GM21528 (cell line): Measurements from ENCODE around the gene DBP.
A peak's percentile ranks its signal among the peaks of the same experiment; 100 is the strongest.

Source experiments
- ATAC-seq: cut with Tn5 transposase; IDR thresholded peaks from one replicate; pipeline ENCODE4 v1.9.1; 2021; ENCODE audit warnings: mild to moderate bottlenecking, moderate library complexity; ENCODE audit not compliant: unreplicated experiment, low FRiP score

Gene DBP

DNA sequence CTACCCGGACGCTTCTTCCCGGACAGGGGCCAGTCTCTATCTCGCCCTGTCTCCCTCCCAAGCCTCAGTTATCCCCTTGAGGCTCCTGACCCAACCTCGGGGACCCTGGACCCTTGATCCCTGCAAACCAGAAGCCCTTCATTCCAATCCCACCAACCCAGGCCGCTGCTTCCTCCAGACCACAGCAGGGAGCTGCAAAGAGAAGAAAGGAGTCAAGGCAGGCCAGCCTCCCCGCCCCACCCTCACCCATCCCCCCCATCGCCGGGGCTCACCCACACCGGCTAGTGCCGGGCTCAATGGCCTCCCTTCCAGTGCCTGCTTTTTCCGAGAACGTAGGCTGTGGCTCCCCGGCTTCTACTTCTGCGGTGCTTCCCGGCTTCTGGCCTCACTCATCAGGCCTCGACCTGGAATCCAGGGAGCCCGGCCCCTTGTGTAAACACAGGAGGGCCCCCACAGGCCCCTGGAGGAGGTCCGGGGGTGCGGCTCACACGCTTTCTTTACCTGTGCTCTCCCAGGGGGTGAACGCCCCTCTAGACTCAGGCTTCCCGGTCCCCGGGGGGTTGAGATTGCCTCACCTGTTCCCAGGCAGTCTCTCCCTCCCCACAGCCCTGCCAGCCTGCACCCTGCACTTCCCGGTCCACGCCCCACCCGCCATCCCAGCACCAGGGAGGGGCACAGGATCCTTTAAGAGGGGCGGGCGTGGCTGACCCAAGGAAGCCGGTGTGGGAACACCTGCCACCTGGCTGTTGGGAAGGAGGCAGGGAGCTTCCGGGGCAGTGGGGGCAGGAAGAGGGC is 22.5 kb downstream of the DBP start, which contains the start of gene FAM83E:
Gene FAM83E, minus strand, starts transcription at position 641 of the 795 bp plus-strand sequence. CDS start 1,704 bp downstream, outside the sequence.
- ATAC-seq: no peak

DNA sequence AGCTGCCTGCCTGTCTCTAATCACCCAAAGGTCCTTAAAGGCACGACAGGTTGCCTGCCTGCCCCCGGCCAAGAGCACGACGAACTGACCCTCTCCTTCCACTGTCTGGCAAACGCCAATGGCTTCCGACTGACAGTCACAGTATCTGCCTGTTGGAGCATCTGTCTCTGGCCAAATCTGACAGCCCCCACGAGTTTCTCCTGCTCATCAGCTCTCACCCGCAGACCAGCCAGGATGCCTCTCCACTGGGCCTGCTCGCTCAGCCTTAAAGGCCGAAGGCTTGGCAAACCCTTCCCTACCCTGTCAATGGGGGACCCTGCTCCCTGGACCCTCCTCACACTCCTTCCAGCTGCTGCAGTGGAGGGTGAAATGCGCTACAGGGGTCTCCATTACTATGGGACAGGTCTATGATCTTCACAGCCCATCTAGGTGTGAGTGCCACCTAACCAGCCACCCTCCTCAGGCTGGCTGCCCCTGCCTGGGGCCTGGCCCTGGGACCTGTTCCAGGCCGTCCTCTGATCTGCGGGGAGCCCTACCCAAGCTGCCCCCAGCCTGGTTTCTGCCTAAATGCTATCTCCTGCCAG is 23.2 kb downstream of the DBP start:
- no peak for ATAC-seq

DNA sequence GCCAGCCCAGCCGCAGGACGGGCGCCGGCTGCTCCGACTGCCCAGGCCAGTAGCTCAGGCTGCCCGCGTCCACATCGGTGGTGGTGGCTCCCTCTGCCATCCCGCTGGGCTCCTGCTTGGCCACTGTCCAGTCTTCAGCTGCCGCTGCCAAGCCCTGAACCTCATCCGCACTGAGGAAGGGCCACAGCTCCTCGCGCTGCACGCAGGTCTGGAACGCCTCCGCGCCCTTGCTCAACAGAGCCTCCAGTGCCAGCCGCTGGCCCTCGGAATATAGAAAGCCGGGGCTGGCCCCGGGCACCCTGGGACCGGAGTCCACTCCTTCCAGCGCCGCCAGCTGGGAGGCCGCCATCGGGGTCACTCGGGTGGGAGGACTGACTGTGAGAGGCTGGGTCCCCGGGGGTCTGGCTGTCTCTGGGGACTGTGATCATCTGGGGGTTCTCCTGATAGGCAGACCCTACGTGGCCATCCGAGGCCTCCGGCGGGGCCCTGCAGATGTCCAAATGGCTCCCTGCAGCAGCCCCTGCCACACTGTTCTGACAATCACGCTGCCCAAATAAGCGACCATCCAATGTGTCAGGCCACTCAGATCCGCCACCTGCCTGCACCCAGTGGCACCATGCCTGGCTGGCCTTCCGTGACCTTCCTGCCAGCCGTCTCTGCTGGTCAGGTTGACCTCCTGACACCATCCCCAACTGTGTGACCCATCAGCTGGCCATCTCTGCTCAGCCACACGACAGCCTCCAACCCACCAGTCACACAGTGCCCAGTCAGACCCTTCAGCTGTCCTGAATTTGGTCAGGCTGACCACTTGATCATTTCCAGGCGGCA is 23.9 kb downstream of the DBP start:
- no peak for ATAC-seq

DNA sequence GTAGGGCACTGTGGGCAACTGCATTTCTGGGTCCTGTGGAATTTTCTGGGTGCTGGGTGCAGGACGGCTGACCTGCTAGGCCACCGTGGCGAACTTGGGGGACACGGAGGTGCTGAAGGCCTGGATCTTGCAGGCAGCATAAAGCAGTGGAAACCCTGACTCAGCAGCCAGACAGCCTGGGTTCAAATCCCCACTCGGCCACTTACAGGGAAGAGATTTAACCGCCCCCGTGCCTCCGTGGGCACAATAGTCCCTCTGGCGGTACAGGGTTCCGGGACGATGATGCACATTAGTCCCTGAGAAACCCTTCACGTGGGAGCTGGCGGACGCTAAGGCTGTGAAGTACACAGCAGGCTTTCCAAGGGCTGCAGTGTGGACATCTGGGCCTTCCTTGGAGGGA is 25.3 kb downstream of the DBP start:
- ATAC-seq: no peak

DNA sequence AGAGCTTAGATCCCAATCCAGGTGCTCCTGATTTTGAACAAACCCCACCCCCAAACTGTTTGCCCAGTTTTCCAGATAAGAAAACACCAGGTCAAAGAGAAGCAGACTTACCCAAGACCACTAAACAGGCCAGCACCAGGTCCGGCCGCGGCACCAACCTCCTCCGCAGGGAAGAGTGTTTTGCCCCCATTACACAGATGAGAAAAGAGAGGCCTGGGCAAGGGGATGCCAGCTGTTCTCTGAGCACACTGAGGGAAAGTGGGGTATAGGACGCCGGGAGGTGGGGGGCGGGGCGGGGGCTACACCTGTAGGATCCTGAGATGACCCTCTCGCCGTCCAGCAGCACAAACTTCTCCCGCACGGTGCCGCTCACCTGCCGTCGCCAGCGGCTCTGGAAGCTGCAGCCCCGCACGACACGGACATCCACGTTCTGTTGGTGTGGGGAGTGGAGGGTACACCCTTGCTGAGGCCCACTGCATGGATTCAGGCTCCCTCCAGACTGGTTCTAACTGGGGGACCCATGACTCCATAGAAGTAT is 27.5 kb downstream of the DBP start:
- no peak for ATAC-seq

DNA sequence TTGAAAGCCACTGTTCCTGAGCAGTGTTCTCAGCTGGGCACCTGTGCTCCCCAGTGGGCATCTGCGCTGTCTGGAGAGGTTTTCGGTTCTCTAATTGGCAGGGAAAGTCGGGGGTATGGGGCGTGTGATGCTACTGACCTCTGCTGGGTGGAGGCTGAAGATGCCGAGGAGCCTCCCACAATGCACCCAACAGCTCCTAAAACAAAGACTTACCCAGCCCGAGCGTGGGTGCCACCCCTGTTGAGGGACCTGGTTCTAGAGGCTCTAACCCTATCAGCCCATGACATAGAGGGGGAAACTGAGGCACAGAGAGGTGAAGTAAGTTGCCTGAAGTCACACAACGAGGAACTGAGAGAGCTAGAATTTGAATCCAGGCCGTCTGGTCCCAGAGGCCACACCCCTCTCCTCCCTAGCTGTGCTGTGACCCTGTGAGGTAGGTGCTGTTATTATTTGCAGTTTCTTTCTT is 28.3 kb downstream of the DBP start:
- ATAC-seq: peak; percentile 46

DNA sequence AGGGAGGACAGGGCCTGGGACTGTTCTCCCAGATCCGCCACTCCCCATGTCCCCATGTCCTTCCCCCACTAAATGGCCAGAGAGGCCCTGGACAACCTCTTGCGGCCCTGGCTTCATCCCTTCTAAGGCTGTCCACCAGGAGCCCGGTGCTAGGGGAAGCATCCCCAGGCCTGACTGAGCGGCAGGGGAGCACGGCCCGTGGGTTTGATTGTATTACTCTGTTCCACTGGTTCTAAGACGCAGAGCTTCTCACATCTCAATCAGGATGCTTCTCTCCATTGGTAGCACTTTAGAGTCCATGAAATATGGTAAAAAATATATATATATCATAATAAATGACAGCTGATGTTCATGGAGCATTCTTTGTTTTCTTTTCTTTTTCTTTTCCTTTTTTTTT is 29.8 kb downstream of the DBP start:
- ATAC-seq: no peak

DNA sequence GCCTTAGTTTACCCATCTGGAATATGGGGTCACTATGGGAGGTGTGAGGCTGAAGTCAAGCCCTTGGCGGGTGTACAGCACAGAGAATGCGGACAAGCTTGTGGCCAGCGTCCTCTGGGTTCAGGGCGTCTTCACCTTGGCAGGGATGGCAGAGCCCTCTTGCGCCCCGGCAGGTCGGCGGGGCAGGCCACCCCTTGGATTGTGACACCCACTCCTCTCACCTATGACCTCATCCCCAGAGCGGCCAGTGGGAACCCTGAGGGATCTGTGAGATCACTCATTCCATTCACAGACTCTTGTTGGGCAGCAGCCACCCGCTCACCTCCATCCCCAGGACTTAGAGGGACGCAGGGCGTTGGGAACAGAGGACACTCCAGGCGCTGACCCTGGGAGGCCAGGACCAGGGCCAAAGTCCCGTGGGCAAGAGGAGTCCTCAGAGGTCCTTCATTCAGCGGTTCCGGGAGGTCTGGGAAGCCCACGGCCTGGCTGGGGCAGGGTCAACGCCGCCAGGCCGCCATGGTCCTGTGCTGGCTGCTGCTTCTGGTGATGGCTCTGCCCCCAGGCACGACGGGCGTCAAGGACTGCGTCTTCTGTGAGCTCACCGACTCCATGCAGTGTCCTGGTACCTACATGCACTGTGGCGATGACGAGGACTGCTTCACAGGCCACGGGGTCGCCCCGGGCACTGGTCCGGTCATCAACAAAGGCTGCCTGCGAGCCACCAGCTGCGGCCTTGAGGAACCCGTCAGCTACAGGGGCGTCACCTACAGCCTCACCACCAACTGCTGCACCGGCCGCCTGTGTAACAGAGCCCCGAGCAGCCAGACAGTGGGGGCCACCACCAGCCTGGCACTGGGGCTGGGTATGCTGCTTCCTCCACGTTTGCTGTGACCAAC is 30.5 kb downstream of the DBP start, which contains the start of gene SPACA4:
Gene SPACA4, plus strand, starts transcription at position 280 of the 896 bp plus-strand sequence. Its CDS starts 237 bp downstream, at position 517.
- no peak for ATAC-seq

DNA sequence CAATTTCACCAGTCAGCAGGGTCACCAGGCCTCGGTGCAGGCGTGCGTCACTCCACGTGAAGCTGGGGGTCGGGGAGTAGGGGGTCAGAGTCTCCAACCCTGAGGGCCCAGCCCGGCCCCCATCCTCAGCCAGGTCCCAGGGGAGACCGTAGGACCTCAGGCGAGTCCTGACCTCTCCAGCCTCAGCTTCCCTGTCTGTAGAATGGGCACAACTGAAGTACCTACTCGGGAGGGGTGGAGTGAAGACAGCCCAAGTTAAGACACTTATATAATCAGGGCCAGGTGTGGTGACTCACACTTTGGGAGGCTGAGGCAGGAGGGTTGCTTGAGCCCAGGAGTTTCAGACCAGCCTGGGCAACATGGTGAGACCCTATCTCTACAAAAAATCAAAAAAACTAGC is 33.3 kb downstream of the DBP start:
- ATAC-seq: no peak

DNA sequence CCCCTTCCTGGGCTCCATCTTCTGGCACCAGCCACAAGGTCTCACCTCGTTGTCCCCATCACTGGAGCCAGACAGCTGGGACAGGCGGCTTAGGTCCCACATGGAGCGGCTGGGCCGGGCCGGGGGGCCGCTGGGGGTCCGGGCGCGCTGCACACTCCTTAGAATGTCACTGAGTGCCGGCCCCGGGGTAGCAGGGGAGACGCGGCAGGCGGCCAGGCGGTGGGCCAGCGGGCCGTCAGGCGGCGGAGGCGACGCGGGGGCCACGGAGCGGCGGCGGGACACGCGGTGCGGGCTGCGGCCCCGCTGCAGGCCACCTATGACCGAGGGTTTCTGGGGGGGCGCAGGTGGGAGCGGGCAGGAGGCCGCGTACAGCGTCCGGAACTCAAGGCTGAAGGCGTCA is 33.7 kb downstream of the DBP start:
- no peak for ATAC-seq

DNA sequence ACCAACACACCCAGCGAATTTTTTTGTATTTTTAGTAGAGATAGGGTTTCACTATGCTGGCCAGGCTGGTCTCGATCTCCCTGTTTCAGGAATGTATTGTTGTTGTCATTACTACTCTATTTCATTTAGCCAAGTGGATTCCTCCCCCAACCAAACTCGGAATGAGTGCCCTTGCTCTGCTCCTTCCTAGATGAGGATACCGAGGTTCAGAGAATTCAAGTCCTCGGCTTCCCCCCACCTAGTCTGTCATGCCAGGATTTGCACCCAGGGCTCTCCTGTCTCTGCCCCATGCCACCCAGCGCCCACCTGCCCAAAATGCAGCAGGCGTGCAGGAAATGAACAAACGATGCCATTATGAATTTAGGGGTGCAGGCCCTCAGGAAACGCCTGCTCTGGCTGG is 34.2 kb downstream of the DBP start:
- ATAC-seq: no peak

DNA sequence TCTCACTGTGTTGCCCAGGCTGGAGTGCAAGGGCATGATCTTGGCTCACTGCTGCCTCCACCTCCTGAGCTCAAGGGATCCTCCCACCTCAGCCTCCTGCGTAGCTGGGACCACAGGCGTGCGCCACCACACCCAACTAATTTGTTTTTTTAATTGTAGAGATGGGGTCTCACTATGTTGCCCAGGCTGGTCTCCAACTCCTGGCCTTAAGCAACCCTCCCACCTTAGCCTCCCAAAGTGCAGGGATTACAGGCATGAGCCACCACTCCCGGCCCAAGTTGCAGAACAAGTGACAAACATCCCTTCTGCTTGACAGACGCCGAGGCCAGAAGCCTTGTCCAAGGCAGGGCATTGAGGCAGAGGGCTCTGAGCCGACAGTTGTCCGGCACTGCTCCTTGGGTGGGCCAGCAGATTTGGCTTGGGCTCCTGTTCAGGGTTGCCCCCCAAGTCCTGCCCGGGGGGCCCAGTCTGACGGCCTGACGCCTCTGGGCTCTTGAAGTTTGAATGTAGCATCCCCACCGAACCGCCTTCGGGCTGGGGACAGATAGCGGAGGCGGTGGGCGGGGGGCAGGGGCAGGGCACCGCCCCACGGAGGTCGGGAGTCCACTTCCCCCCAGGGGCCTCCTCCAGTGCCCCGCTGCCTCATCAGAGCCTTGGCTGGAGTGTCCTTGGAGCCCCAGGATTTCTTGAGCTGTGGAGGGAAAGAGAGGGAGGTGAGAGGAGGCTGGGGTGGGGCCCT is 36.3 kb downstream of the DBP start:
- ATAC-seq: no peak

DNA sequence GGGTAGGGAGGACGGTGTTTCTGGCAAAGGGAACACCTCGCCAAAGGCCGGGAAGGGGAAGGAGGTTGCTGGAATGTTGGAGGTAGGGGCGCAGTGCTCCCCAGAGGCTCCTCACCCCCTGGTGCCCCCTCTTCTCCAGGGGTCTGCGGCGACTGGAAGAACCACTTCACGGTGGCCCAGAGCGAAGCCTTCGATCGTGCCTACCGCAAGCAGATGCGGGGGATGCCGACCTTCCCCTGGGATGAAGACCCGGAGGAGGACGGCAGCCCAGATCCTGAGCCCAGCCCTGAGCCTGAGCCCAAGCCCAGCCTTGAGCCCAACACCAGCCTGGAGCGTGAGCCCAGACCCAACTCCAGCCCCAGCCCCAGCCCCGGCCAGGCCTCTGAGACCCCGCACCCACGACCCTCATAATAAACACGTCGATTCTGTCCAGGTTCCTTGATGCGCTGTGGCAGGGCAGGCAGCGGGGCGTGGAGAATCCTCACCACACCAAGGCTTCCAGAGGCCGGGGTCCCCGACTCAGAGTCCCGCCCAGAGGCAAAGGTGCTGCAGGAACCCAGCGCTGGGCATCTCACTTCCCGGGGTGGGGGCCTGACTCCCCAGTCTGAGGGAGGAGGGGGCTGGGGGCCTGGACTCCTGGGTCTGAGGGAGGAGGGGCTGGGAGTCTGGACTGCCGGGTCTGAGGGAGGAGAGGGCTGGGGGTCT is 38.0 kb downstream of the DBP start:
- no peak for ATAC-seq

DNA sequence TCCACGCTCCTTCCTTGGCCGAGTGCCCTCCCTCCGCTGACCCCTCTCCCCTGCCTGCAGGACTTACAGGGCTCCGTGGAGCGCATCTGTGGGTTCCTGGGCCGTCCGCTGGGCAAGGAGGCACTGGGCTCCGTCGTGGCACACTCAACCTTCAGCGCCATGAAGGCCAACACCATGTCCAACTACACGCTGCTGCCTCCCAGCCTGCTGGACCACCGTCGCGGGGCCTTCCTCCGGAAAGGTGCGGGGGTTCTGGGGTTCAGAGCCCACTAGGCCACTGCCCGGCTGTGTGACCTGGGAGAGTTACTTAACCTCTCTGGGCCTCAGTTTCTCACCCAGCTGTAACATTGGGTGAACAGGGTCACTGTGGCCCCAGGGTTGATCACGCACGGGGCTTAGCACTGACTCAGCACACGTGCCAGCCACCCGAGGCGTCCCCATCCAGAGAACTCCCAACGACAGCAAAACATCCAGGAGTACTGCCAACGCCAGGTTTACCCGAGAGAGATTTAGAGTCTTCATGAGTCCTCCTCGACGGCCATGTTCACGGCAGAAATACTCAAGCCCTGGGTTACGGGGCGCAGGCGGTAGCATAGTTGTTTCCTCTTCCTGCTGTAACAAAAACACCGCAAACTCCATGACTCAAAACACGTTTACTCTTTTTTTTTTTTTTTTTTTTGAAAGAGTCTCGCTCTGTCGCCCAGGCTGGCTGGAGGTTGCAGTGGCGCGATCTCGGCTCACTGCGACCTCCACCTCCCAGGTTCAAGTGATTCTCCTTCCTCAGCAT is 40.3 kb downstream of the DBP start:
- no peak for ATAC-seq

DNA sequence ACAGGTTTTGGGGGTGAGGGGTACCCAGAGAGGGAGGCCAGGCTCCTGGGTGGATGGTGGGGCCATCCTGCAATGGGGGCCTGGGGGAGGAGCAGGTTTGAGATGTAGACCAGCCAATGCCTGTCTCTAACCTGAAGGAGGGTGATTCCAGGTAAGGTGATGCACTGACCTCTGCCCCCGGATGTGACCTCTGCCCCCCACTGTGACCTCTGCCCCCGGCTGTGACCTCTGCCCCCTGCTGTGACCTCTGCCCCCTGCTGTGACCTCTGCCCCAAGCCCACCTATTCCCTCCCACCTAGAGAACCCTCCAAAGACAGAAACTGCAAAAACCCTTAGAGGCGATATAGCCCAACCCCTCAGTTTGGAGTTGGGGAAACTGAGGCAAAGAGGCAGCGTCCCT is 40.9 kb downstream of the DBP start:
- no peak for ATAC-seq

DNA sequence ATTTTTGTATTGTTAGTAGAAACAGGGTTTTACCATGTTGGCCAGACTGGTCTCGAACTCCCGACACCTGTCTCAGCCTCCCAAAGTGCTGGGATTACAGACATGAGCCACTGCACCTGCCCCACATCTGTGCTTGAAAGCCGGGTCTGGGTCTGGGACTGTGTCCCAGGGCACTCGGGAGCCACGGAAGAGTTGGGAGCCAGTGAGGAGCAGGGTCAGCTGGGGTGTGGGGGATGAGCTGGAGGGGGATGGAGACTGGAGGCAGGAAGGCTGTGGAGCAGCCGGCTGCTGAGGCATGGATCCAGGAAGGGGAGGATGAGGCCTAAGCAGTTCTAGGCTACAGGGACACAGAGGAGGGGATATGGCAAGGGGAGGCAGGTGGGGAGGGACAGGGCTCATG is 41.3 kb downstream of the DBP start:
- ATAC-seq: no peak

DNA sequence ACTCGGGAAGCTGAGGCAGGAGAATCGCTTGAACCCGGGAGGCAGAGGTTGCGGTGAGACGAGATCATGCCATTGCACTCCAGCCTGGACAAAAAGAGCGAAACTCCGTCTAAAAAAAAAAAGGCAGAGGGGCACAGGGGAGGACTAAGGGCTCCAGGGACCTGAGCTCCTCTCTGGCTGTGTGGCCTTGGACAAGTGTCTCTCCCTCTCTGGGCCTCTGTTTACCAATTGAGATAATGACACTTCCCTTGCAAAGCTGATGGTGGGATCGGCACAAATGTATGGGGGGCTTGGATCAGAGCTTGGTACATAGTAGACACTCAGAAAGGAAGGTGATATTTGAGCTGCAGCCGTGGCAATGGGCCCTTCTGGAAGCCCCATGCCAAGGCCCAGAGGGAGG is 42.0 kb downstream of the DBP start:
- ATAC-seq: no peak

DNA sequence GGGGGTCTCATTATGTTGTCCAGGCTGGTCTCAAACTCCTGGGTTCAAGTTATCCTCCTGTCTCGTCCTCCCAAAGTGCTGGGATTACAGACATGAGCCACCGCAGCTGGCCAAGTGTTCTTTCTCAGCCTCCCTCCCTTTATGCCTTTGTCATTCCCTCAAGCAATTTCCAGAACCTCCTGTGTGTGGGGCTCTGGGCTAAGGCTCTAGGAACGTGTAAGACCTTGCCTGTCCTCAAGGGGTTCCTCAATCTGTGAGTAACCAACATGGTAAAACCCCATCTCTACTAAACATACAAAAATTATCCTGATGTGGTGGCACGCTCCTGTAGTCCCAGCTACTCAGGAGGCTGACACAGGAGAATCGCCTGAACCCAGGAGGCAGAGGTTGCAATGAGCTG is 46.2 kb downstream of the DBP start:
- ATAC-seq: no peak
